Suppressor macrophage treated with lipopolysaccharide for 4 hours (primary cell): ENCODE results near the gene PIGW.
"Not testable (repeated sequence)": the region's sequence is repeated elsewhere in the genome, so short reads cannot be mapped to it uniquely, and the experiment has no call there.

Experiments used
- DNase-seq: peaks from one replicate; pipeline ENCODE4 v3.0.0-alpha.2; 2020

The PIGW gene

GRCh38 chr17:36534840-36535668 lies at the start of gene PIGW, which contains the start of gene MYO19:
TSS of gene PIGW (plus strand) at chr17:36534987. CDS start at chr17:36537102, 2,115 bp downstream.
TSS of gene MYO19 (minus strand) at chr17:36534868. CDS start at chr17:36532538, 2,330 bp downstream.
- DNase-seq, result peak; percentile 96

- no peak for DNase-seq
These were observed 49.8 kb upstream of the PIGW start for GRCh38 chr17:36485027-36485426.

GRCh38 chr17:36485805-36486203 lies 49.0 kb upstream of the PIGW start:
- no peak for DNase-seq

GRCh38 chr17:36486204-36487194 lies 48.3 kb upstream of the PIGW start, which contains the start of gene ZNHIT3:
TSS of gene ZNHIT3 (plus strand) at chr17:36486681. CDS start at chr17:36486700, 19 bp downstream.
- DNase-seq, result peak; percentile 93

GRCh38 chr17:36493956-36494355 lies 40.8 kb upstream of the PIGW start:
- DNase-seq, result no peak

GRCh38 chr17:36494674-36495073 lies 40.1 kb upstream of the PIGW start:
- no peak for DNase-seq

- DNase-seq, result no peak
These were observed 39.7 kb upstream of the PIGW start for GRCh38 chr17:36495076-36495578.

- DNase-seq, result no peak
These were observed 38.6 kb upstream of the PIGW start for GRCh38 chr17:36496018-36496789.

GRCh38 chr17:36498155-36498554 lies 36.6 kb upstream of the PIGW start:
- no peak for DNase-seq

GRCh38 chr17:36498560-36499300 lies 36.1 kb upstream of the PIGW start:
- no peak for DNase-seq

- DNase-seq, result no peak
These were observed 34.0 kb upstream of the PIGW start for GRCh38 chr17:36500745-36501225.

- DNase-seq, result no peak
These were observed 33.4 kb upstream of the PIGW start for GRCh38 chr17:36501351-36501750.

GRCh38 chr17:36501963-36502362 lies 32.8 kb upstream of the PIGW start:
- DNase-seq, result no peak

GRCh38 chr17:36503456-36504155 lies 31.2 kb upstream of the PIGW start:
- DNase-seq, result no peak

- DNase-seq, result no peak
These were observed 30.6 kb upstream of the PIGW start for GRCh38 chr17:36504156-36504545.

- no peak for DNase-seq
These were observed 29.6 kb upstream of the PIGW start for GRCh38 chr17:36505171-36505570.

- DNase-seq, result no peak
These were observed 28.4 kb upstream of the PIGW start for GRCh38 chr17:36506249-36506826.

- DNase-seq, result no peak
These were observed 28.0 kb upstream of the PIGW start for GRCh38 chr17:36506831-36507230.

- no peak for DNase-seq
These were observed 27.5 kb upstream of the PIGW start for GRCh38 chr17:36507266-36507665.

GRCh38 chr17:36508439-36508838 lies 26.3 kb upstream of the PIGW start:
- DNase-seq, result not testable (repeated sequence)
